HTERT RPE-1 (cell line): Measurements from ENCODE around the gene LPP.

Experiments
- in situ Hi-C: fragments of 300-500 bp; cut with MboI; formaldehyde crosslinking; loops from 4 replicates; pipeline ENCODE4 v1.14.3; 2020; ENCODE audit warnings: low sequenced_read_pairs

Gene LPP

GRCh38 chr3:188659449-188660090, 505.6 kb downstream of the LPP start:
- in situ Hi-C loops = no loop called here

GRCh38 chr3:188660415-188660814, 506.5 kb downstream of the LPP start:
- in situ Hi-C loops = no loop called here

DNA sequence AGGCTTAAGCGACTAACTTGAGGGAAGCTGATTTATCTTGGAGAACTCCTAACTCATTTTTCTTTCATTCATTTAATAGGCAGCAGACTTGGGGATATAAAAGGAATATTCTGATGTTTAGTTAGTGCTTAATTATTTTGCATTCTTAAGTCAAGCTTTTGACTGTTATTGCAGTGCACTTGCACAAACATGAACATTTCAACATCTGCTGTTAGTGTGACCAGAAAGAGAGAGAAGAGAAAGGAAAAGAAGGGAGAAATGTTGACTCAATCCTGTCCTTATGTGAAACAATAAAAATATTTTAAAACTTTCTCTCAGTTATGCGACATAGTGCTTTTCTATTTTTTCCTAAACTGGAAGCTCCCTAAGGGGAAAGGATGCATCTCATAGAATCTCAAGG, 507.8 kb downstream of the LPP start:
- in situ Hi-C loops = no loop called here

- in situ Hi-C loops = no loop called here
These were observed 508.3 kb downstream of the LPP start for GRCh38 chr3:188662214-188662613.

GRCh38 chr3:188662795-188663194, 508.8 kb downstream of the LPP start:
- in situ Hi-C loops = no loop called here

DNA sequence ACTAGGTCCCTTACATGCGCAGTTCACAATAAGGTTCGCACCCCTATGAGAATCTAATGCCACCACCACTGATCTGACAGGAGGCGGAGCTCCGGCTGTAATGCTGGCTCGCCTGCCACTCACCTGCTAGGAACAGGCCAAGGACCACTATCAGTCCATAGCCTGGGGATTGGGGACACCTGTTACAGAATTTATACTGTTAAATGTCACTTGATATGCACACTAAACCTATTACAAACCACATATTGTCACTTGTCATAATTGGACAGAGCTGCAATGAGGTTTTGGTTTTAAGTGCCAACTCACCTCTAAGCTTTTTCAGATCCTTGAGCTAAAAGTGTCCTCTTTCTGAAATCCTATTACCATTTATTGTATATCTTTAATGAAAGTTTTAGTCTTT, 509.9 kb downstream of the LPP start:
- in situ Hi-C loops = no loop called here

DNA sequence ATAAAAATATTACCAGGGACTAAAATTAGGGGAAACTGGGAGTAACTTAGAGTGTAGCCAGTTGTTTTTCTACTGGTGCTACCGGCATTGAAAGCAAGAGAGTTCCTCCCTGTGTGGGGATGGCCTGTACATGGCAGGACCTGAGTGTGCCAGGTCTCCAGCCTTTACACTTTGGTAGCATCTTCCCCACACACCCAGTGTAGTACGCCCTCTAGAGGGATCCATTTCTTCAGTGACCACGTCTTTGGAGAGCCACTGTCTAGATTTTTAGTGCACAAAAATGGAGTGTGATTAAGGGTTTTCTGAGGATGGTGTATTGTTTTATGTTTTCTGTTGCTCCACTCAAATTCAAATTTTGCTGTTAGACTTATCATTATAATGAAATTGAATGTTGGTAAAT, 510.8 kb downstream of the LPP start:
- in situ Hi-C loops = no loop called here

DNA sequence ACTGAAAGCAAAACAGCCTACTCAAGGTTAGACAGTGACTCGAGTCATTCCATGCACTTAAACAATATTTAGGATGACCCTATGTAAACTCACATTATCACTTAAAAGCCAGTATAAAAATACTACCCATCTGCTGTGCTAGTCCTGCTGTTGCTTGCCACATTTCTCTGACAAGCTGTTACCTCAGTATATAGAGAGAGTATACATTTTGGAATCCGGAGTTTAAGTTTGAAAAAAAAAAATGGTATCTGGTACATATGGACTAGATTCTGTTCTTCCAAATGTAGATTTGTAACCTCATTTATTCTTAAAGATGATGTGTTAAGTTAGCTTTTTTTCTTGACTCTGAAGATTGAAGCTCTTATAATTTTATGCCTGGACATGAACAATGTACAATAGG, 514.0 kb downstream of the LPP start:
- in situ Hi-C loops = no loop called here

- in situ Hi-C loops = no loop called here
These were observed 516.5 kb downstream of the LPP start for GRCh38 chr3:188670446-188670845.

DNA sequence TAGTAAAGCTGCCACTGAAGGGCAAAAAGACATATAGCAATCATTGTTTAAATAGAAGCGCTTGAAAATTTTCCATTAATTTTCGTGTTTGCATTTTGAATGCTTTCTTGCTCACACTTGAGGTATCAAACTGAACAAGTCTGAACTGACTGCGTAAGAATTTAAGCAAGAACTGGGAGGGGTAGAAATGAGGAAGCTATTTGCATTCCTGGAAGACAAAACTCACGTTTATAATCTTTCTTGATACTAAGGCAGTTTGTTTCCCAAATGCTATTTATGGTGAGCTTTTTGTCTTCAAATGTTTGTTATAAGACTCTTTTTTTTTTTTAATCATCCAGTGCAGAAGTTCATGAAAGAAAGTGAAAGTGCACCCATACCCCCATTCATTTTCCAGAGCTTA, 518.0 kb downstream of the LPP start:
- in situ Hi-C loops = no loop called here

GRCh38 chr3:188672840-188673239, 518.9 kb downstream of the LPP start:
- in situ Hi-C loops = no loop called here

GRCh38 chr3:188673646-188674186, 519.8 kb downstream of the LPP start:
- in situ Hi-C loops = no loop called here

- in situ Hi-C loops = no loop called here
These were observed 520.6 kb downstream of the LPP start for GRCh38 chr3:188674595-188674994.

- in situ Hi-C loops = no loop called here
These were observed 523.4 kb downstream of the LPP start for GRCh38 chr3:188677344-188677743.

- in situ Hi-C loops = no loop called here
These were observed 526.2 kb downstream of the LPP start for GRCh38 chr3:188680189-188680588.

DNA sequence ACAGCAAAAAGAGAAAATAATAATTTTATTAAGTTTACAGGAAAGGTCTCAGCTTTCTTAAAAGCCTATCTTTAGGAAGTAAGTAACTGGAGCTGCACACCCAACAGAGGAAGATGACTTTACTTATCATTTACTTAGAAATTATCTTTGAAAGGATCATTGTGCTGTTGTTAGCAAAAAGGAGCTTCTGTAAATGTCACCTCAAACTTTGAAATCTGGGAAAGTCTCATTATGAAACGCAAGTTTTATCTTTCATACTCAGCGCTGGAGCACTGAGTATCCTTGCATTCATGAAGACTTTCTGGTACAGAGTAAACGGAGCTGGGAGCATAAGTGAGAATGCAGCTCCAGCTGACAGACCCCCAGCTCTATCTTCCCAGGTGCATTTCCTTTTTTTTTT, 526.6 kb downstream of the LPP start:
- in situ Hi-C loops = no loop called here

- in situ Hi-C loops = no loop called here
These were observed 528.4 kb downstream of the LPP start for GRCh38 chr3:188682316-188682715.

DNA sequence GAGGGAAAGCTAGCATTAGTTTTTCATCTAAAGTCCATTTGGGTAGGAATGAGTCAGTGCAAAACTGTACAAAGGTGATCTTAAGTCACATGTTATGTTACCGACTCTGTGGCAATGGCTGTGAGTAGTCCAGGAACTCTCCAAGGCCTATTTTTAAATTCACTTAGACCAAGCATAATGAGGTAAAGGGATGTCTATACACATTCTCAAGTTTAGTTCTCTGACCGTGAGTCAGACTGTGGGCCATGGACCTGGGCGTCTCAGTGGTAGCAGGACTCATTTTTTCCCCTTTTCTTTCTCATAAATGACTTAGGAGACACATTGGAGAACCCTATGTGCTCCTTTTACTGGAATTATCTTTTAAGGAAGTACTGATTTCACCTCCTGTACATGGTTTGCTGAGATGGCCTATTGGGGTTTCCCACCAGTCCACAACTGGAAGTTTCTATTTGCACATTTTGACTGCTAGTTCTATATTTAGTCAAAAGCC, 529.1 kb downstream of the LPP start:
- in situ Hi-C loops = no loop called here

DNA sequence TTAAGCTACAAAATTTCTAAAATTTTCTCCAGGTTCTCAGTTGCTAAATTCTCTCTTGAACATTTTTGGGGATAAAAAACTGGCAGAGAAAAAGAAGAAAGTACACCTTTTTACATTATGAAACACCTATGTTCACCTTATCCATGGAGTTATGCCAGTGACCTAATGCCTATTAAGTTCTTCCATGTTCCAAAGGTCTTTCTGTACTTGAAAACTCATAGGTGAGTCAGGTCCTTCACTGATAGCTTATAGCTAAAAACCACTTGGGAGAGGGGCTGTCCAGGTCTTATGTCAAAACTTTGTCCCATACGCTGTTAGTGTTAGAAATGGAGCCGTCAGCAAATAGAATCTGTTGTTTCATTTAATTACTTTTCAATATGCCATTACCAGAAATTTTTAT, 530.3 kb downstream of the LPP start:
- in situ Hi-C loops = no loop called here

DNA sequence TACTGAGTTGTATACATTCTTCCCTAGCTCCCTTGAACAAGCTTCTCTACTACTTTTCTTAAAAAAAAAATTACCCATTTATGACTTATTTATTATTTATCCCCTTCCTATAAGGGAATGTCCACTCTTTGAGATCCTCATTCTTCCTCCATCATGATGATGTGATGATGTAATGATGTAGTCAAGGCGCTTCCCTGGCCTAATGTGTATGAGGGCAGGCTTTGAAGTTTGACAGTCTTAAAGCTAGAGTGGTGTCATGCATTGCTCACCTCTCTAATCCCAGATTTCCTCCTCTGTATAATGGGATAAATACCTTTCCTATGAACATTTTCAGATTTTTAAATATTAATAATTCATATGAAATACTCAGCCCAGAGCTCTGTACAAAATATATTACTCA, 531.8 kb downstream of the LPP start:
- in situ Hi-C loops = no loop called here

DNA sequence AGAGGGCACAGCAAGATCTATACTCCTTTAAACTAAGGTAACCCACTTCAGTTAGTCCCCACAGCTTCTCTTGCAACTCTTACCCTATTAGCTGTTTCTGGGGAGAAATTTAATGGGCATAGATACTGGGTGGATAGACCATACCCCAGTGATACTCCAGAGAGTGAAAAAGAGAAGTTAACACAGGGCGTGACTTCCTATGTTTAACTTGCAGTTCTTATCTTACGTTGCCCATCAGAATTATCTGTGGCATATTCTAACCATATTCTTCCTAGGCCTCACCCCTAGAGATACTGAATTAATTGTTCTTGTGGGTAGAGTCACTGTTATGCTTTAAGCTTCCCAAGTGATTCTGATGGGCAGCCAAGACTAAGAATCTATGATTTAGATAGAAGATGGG, 532.4 kb downstream of the LPP start:
- in situ Hi-C loops = no loop called here

- in situ Hi-C loops = no loop called here
These were observed 533.4 kb downstream of the LPP start for GRCh38 chr3:188687389-188687788.

DNA sequence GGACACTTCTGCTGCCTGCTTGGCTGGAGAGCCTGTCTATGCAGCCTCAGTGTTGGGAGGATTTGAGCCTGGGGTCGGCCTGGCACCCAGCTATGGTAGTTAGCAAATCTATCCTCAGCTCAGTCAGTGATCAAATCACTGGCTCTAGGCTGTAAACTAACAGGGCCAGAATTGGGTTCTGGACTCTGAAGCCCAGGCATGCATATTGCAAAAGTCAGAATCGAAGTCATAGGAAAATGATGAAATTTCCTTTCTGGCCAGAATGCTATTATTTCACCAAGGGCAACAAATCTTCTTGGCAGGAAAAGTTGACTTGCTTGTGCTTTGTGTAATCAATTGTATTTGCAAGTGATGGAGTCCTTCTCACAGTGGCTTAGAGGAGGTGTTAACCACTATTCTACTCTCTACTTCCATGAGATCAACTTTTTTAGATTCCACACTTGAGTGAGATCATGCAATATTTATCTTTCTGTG, 535.2 kb downstream of the LPP start:
- in situ Hi-C loops = no loop called here
